NCI-H2227 treated with DMSO at 0.1 percent for 48 hours (cell line): Measurements from ENCODE around the gene CDC42BPA.
A peak's percentile ranks its signal among the peaks of the same experiment; 100 is the strongest.
"Not testable (repeated sequence)": the region's sequence is repeated elsewhere in the genome, so short reads cannot be mapped to it uniquely, and the experiment has no call there.

ENCODE experiments used
- DNase-seq: peaks from one replicate; lab custom pipeline; 2025; lab: John Stamatoyannopoulos, UW

Gene CDC42BPA

DNA sequence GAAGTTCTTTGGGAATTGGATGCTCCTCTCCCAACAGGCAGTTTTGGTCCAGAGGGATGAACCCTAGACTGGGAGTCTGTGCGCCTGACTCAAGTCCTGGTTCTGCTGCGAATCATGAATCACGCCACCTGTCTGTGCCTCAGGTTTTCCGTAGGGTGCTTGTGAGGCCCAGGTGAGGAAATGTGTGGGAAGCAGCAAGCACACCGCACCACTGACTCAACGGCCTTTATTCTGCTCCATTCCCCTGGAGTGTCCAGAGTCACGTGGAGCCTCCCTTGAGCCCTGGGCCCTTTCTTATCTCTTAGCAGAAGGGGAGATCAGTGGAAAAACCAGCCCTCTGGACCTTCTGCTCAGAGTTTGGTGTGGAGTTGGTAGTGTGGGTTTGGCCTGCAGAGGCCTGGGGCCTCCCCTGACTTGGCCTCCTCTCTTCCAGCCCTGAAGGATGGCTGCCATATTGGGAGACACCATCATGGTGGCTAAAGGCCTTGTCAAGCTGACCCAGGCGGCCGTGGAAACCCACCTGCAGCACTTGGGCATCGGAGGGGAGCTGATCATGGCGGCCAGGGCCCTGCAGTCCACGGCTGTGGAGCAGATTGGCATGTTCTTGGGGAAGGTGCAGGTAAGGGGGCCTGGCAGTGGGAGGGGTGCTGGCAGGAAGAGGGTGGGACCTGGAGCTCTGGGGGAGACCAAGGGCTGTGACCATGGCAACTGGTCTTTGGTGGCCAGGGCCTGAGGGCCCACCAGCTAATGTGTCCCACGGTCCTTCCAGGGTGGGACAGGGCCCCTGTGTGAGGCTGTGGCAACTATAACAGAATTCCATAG, 357.1 kb downstream of the CDC42BPA start:
- no peak for DNase-seq

DNA sequence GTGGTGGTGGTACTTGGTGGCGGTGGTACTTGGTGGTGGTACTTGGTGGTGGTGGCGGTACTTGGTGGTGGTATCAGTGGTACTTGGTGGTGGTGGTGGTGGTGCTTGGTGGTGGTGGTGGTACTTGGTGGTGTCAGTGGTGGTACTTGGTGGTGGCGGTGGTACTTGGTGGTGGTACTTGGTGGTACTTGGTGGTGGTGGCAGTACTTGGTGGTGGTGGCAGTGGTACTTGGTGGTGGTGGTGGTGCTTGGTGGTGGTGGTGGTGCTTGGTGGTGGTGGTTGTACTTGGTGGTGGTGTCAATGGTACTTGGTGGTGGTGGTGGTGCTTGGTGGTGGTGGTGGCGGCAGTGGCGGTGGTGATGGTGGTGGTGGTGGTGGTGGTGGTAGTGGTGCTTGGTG, 358.0 kb downstream of the CDC42BPA start:
- DNase-seq, result no peak

DNA sequence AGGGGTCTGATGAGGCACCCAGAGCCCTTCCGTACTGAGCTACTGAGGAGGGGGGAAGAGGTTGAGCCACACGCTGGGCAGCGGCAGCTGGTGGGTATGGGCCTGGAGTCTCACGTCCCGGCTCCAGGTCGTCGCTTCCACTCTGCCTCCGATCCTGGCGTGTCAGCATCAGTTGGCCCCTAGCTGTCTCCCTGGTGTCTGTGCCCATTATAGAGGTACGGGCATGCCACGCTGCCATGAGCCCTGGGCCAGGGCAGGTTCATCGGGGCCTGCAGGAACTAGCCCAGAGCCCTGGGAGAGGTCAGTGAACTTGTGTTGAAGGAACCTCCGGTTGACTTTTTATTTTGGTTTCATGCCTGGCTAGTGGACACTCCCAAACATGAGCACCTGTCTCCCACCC, 360.0 kb downstream of the CDC42BPA start:
- no peak for DNase-seq

DNA sequence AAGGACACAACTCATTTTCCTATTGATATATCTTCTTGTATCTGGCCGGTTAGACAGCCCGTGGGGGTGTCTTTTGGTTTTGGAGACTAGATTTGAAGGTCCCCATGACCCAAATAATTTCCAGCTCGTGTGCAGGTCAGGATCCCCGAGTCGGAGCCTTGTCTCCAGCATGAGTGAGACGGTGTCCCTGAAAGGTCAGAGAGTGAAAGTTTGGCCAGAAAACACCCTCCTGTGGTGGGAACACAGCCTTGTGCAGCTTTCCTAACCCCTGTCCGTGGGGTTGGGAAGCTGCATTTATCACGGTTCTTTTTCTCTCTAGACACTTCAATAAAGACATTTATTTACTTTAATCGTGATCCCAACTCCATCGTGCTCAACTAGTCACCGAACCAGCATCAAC, 360.6 kb downstream of the CDC42BPA start:
- no peak for DNase-seq

DNA sequence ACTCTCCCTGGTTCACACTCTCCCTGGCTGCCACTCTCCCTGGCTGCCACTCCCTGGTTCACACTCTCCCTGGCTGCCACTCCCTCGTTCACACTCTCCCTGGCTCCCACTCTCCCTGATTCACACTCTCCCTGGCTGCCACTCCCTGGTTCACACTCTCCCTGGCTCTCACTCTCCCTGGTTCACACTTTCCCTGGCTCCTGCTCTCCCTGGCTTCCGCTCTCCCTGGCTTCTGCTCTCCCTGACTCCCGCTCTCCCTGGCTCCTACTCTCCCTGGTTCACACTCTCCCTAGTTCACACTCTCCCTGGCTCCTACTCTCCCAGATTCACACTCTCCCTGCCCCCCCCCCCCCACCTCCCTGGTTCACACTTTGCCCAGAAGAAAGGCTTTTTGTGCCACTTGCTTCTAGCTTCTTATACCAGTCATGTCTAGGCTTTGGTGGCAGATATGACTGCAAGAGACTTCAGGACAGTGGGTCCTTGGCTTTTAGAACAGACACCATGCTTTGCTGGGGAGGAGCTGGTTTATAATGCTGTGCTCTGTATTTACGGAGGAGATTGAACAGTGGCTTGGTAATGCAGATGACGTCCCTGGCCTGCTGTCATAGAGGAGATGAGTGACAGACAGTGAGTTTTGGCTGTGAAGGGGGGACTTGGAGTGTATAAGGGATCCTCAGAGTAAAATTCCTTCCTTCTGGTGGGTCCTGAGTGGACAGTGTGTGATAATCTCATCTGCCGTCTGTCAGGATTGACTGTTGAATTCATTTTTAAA, 361.2 kb downstream of the CDC42BPA start:
- no peak for DNase-seq

DNA sequence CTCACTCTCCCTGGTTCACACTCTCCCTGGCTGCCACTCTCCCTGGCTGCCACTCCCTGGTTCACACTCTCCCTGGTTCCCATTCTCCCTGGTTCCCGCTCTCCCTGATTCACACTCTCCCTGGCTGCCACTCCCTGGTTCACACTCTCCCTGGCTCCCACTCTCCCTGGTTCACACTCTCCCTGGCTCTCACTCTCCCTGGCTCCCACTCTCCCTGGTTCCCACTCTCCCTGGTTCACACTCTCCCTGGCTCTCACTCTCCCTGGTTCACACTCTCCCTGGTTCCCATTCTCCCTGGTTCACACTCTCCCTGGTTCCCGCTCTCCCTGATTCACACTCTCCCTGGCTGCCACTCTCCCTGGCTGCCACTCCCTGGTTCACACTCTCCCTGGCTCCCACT, 362.4 kb downstream of the CDC42BPA start:
- DNase-seq, result not testable (repeated sequence)

DNA sequence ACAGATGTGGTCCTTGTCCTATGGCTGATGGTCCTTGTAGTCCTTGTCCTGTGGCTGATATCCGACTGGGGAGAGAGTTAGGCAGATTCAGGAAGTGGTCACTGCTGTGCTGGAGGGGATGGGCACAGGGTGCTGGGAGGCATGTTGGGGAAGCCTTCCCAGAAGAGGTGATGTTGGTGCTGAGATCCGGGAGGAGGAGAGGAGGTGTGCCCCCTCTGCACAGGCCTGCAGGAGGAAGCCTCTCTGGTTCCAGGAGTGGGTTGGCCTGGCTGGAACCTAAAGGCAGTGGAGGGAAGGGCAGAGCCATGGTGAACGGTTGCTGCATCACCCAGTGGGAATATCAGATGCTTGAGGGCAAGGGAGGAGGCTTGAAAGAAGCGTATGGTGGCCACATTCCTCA, 363.5 kb downstream of the CDC42BPA start:
- no peak for DNase-seq

DNA sequence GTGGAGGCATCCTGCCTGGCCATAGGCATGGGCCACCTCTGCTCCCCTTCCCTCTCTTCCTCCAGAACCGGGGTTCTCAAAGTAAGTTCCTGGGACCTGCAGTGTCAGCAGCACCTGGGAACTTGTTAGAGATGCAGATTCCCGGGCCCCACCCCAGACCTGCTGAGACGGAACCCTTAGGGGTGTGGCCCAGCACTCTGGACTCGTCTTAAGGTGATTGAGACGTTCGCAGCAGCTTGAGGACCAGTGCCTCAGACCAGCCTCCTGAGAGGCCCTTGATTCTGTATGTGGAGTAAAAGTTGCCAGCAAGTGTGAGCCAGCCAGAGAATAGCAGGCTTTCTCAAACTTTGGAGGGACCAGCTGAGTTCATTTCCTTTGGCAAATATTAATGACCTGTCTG, 364.0 kb downstream of the CDC42BPA start:
- DNase-seq, result no peak

DNA sequence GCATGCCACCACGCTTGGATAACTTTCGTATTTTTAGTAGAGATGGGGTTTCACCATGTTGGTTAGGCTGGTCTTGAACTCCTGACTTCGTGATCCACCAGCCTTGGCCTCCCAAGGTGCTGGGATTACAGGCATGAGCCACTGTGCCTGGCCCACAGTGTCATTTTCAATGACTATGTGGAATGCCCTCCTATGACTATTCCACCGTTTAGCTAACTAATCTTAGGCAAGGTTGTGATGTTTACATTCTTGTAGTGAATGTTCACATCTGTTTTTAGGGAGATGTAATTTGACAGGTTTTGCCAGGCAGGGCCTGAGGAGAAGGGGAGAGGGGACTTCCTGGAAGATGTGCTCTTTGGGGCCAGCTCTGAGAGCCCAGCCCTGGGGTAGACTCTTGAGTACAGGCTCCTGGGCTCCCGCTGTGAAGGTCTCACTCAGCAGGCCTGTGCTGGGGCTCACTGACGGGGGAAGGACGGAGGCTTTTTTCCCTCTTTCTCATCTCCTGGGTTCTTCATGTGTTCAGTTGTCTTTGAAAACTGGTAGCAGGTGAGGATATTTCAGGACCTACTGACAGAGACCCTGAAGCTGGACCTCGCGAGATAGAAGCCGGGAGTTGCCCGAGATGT, 365.0 kb downstream of the CDC42BPA start:
- DNase-seq, result no peak

DNA sequence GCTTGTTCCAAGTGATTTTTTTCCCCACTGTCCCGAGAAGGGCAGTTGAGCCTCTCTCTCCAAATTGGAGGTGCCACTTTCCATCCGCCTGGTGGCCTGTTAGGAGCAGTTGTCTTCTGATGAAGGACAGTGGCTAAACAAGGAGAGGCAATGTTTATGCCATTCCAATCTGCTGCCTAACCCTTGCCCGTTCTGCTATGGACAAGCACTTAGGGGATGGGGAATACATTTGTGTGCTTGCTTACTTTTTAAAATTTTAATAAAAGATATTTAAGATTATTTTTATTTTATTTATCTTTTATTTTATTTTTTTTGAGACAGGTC, 366.2 kb downstream of the CDC42BPA start:
- no peak for DNase-seq

DNA sequence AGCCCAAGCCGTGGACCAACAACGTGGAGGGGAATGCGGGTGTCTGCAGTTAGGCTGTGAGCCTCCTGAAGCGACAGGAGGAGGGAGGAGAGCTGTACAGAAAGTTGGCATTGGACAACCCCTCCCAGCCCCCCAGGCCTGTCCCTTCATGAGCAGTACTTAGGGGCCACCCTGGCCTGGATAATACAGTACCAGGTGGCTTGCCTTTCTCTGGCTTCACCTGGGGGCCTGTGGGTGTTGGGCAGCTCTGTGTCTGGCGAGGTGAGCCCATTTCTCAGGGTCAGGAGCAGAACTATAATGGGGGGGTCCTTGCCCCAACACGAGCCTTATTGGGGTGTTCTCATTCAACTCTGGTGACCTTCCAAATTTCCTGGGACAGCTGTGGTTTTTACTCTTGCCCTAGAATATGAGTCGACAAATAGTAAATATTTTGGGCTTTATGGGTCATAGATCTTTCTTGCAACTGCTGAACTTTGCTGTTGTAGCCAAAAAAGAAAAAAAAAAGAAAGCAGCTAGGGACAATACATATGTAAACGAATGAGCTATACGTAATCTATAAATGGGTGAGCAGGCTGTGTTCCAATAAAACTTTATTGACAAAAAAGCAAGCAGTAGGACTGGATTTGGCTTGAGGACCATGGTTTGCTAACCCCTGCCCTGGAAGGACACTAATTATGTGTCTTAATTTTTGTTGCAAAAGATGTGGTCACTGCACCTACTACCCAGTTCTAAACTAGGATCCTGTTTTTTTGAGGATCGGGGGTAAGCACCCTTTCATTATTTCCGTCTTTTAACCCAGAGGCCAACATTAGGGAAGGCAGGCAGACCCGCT, 366.8 kb downstream of the CDC42BPA start:
- DNase-seq, result no peak

DNA sequence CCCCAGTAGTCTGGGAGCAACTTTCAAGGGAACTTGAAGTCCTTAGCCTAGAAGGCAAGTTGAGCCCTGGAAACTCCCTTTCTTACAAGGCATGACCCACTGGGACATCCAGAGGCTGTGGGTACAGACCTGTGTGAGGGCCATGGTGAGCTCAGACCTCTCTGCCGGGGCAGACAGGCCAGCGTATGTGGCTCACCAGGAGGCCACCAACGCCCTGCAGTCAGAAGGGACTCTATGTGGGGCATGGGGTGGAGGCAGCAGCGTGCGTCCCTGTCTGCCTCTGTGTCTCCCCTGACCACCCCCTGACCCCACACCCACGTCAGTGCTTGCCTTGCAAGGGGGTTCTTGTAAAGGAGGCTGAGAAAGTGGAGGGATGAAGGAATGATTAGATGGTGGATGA, 367.4 kb downstream of the CDC42BPA start:
- no peak for DNase-seq

DNA sequence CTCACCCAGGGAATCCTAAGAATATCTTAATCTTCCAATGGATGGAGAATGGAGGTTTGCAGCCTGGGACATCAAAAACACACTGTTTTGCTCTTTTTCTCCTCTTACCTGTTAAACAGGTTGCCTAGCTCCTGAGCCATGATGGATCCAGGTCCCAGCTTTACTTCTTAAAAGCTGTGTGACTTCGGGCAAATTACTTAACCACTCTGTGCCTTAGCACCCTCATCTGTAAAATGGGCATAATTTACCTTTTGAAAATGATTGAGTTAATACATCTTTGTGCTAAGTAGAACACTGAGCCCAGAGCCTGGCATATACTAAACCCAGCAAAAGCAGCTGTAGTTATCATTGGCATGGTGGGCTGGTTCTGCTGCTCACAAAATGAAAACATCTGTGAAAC, 368.0 kb downstream of the CDC42BPA start:
- no peak for DNase-seq

DNA sequence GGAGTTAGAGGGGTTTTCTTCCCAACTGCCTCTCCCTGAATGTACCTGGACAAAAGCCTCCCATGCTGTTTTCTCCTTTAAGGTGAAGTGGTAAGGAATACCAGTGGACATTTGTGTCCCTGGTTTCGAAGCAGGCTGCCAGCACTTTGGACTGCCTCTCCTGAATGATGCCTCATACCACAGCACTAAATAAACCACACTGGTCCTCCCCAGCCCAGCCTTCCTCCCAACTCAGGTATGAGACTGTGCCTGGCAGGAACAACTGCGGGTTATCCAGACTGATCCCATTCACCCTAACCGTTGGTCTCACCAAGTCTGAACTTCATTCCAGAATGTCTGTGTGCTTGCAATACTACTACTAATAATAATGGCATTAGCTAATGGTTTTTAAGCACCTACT, 368.9 kb downstream of the CDC42BPA start:
- DNase-seq, result no peak

DNA sequence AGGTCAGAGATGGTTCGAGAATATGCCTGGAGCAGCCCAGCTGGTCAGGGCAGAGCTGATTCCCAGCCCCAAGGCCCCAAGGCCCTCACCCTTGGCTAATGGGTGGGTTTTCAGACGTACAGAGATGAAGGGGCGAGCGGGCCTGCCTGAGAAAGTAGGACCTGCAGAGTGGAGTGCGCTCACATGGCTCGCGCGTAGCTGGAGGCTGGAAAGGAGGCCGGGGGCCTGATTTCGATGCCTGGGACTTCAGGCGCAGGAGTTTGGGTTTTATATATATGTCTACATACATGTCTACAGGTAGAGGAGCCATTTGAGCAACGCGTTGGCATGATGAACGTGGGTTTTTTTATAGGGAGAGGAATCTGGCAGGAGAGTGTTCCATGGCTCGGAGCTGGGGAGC, 369.3 kb downstream of the CDC42BPA start:
- DNase-seq, result no peak

DNA sequence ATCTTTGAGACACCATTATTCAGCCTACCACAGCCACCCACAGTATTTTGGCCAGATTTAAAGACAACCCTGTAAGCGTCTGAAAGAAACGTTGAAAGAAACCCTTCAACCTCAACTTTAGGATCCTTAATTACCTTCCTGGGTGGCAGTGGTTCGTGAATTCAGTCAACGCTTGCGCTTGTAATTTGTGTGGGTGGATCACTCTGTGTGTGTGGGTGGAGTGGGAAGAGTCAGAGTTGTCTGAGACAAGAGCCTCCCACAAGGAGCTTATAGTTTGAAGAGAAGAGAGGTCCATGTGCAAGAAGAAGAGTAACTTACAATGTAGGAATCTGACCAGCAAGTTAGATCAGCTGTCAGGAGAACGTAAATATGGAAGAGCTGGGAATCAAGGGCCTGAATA, 369.8 kb downstream of the CDC42BPA start:
- DNase-seq, result no peak

DNA sequence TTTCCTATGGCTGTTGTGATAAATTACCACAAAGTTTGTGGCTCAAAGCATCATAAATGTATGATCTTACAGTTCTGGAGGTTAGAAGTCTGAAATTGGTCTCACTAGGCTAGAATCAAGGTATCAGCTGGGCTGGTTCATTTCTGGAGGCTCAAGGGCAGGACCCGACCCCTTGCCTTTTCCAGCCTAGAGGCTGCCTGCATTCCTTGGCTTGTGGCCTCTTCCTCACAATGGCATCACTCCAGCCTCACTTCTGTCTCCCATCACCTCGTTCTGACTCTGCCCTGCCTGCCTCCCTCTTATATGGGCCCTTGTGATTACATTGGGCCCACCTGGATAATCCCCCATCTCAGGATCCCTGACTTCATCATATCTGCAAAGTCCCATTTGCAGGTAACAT, 370.2 kb downstream of the CDC42BPA start:
- DNase-seq, result no peak

DNA sequence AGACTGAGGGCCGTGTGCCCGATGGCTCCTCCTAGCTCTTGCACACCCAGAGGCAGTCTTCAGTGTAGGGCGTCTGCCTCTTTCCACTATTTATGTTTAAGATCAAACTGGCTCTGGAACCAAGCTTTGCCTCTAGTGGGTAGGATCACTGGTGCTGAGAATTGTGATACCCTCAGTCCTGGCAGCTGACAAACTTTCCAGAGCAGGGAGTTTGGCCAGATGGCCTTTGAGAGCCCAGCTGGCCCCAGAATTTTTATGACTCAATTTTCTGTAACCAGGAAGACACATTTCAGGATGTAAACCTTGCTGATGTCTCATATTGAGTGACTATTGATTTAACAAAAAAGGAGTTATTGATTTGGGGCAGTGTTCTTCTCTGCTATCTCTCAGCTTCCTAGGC, 371.5 kb downstream of the CDC42BPA start:
- no peak for DNase-seq

DNA sequence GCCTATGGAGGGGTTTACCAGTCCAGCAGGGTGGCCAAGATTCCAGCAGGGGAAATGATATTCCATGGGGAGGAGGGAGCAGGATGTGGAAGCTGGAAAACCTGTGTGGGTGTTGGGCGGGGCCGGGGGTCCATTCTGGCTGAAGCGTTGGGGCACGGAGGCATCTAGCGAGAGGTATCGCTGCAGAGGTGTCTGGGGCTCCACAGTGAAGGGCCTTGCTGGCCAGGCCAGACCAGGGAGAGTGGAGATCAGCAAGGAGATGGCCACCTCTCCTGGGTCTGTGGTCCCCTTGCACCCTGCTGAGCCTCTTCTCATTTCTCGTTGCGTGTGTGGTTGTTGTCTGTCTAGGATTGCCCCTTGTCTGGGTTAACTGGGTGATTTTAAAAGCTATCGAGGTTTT, 372.0 kb downstream of the CDC42BPA start:
- no peak for DNase-seq

DNA sequence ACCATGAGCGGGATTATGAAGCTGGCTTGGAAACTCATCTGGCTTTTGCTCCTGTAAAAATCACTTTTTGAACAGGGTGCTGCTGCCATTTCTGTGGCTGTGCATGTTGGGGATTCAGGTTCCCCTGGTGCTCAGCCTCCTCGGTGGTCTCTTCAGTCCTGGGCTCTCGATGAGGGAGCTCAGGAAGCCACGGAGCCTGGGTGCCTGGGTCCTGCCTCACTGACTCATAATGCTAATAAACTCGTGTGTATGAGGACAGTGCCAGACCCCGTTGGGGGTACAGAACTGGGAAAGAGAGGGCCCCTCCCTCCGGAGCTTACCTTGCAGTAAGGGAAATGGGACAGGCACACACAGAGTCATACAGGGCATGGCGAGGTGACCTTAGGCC, 372.4 kb downstream of the CDC42BPA start:
- no peak for DNase-seq

DNA sequence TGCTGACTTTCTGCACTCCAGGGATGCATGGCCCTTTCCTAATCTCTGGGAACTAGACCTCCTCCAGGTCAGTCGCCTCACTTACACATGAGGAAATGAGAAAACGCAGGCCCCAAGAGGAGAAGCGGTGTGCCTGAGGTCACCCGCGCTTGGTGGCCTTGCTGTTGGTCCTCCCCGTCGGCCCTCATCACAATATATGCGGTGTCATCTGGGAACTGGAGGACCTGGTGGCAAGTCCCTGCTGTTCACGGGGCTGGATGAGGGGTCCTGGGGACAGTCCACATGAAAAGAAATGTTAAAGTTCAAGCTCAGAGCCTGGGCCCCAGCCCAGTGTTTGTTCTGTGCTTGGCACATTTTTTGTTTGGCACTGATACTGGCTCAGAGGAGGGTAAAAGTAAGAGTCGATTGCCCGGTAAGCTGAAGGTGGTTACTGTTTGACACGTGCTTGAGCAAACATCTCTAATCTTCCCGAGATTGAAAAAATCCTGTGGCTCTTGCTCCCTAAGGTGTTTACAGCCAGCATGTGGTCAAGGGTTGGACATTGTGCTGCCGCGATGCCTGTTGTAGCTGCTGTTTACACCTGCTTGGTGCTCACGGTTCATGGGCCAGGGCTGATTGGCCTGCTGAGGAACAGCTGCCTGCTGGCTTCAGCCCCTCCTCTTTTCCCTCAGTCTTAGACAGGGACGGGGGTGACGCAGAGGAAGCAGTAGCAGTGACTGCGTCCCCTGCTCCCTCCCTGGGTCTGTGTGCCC, 373.0 kb downstream of the CDC42BPA start:
- peak; percentile 37 for DNase-seq

DNA sequence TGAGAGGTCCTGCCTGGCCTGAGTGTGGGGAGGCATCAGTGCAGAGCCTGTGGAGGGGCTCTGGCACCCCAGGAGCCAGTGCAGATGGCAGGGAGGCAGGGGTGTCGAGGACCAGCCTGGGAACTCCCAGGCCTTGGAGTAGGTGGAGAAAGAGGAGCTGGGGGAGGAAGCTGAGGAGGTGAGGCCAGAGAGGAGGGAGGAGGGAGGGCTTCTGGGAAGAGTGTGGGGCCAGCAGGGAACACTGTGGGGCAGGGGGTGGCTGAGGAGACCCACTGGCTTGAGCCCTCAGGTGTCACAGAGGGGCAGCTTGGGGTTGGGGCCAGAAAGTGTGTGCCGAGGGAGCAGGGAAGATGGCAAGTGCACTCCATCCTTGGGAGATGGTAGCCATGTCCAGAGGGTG, 374.4 kb downstream of the CDC42BPA start:
- no peak for DNase-seq
